MCF 10A (cell line): ENCODE measurements around the gene ZFYVE16. TPM values are rescaled to one million over a fixed set of nuclear protein-coding genes. Genes with fewer than 3 reads are reported as not detected.

Experiments used
- BruUV-seq: library from RNA; stranded (reverse); fragments of 400-500 nt; replicated peaks from 2 replicates; lab custom pipeline; 2021; lab: Mats Ljungman, UMichigan
- CTCF ChIA-PET: fragments of 300-600 bp; sonication (Branson Sonifier 250); formaldehyde crosslinking; extraction: SDS; loops from one replicate; lab custom pipeline; 2021; ENCODE audit warnings: antibody characterized with exemption, inconsistent platforms; lab: Yijun Ruan, JAX
- POLR2A ChIA-PET: fragments of 300-600, 350-650 bp; sonication (Branson Sonifier 250); formaldehyde crosslinking; extraction: SDS; loops from one replicate; lab custom pipeline; 2020; ENCODE audit warnings: antibody characterized with exemption, inconsistent platforms; lab: Yijun Ruan, JAX
- DNase-seq: peaks from one replicate; pipeline ENCODE4 v3.0.0-alpha.2; 2018; ENCODE audit not compliant: unreplicated experiment
- H3K27ac Mint-ChIP-seq: one replicate; pipeline ENCODE4 v1.8.0; 2022; ENCODE audit warnings: mild to moderate bottlenecking, low read depth, mixed read lengths; ENCODE audit not compliant: unreplicated experiment
- H3K27me3 Mint-ChIP-seq: one replicate; pipeline ENCODE4 v1.8.0; 2022; ENCODE audit warnings: mixed read lengths; ENCODE audit not compliant: insufficient read depth, unreplicated experiment
- H3K36me3 Mint-ChIP-seq: one replicate; pipeline ENCODE4 v1.8.0; 2022; ENCODE audit warnings: mild to moderate bottlenecking, moderate library complexity, mixed read lengths; ENCODE audit not compliant: insufficient read depth, unreplicated experiment
- H3K4me1 Mint-ChIP-seq: one replicate; pipeline ENCODE4 v1.8.0; 2022; ENCODE audit warnings: mixed read lengths; ENCODE audit not compliant: insufficient read depth, unreplicated experiment
- H3K4me3 Mint-ChIP-seq: one replicate; pipeline ENCODE4 v1.8.0; 2022; ENCODE audit warnings: mild to moderate bottlenecking, moderate library complexity, mixed read lengths; ENCODE audit not compliant: unreplicated experiment
- H3K9me3 Mint-ChIP-seq: one replicate; pipeline ENCODE4 v1.8.0; 2022; ENCODE audit warnings: mixed read lengths; ENCODE audit not compliant: unreplicated experiment
- intact Hi-C: fragments of 100-400 bp; cut with micrococcal nuclease; formaldehyde crosslinking; loops from 2 replicates; pipeline ENCODE4 v1.14.1; 2022
- total RNA-seq: library from RNA; stranded (reverse); gene quantifications from 2 replicates; pipeline ENCODE4 v1.2.3, GENCODE V29; 2022
- TF ChIP-seq, protein P1 (sequence below): fragments of 200-600 bp; IDR thresholded peaks from one replicate; pipeline ENCODE4 v1.8.0; 2022; ENCODE audit warnings: antibody characterized with exemption, mild to moderate bottlenecking; ENCODE audit not compliant: unreplicated experiment

Gene ZFYVE16
- total RNA-seq, 1 experiment from 2014 or later = 34.8 TPM

DNA sequence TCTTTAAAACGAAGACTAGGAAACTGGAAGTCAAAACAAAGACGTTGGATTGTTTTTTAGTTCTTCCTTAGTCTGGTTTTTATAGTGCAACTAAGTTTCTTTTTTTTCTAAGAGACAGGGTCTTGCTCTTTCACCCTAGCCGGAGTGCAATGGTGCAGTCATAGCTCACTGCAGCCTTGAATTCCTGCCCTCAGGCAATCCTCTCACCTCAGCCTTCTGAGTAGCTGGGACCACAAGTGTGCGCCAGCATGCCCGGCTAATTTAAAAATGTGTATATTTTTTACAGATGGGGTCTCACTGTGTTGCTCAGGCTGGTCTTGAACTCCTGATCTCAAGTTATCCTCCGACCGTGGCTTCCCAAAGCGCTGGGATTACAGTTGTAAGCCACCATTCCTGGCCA, 27.6 kb downstream of the ZFYVE16 start:
- TF ChIP-seq, protein P1, sequence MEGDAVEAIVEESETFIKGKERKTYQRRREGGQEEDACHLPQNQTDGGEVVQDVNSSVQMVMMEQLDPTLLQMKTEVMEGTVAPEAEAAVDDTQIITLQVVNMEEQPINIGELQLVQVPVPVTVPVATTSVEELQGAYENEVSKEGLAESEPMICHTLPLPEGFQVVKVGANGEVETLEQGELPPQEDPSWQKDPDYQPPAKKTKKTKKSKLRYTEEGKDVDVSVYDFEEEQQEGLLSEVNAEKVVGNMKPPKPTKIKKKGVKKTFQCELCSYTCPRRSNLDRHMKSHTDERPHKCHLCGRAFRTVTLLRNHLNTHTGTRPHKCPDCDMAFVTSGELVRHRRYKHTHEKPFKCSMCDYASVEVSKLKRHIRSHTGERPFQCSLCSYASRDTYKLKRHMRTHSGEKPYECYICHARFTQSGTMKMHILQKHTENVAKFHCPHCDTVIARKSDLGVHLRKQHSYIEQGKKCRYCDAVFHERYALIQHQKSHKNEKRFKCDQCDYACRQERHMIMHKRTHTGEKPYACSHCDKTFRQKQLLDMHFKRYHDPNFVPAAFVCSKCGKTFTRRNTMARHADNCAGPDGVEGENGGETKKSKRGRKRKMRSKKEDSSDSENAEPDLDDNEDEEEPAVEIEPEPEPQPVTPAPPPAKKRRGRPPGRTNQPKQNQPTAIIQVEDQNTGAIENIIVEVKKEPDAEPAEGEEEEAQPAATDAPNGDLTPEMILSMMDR = no peak
- CTCF ChIA-PET = no interaction called here
- H3K27me3 Mint-ChIP-seq = no peaks in the 10 kb centered on the region
- H3K27ac Mint-ChIP-seq = peak overlapping the region; percentile 11
- no peaks in the 10 kb centered on the region for H3K9me3 Mint-ChIP-seq
- H3K4me1 Mint-ChIP-seq = no peaks in the 10 kb centered on the region
- peaks cover 45% of the 10 kb centered on the region for H3K36me3 Mint-ChIP-seq
- no peak overlapping the region for H3K4me3 Mint-ChIP-seq
- no TSS peak for BruUV-seq
- DNase-seq = no peak
- intact Hi-C loops = no loop called here
- POLR2A ChIA-PET = no interaction called here

DNA sequence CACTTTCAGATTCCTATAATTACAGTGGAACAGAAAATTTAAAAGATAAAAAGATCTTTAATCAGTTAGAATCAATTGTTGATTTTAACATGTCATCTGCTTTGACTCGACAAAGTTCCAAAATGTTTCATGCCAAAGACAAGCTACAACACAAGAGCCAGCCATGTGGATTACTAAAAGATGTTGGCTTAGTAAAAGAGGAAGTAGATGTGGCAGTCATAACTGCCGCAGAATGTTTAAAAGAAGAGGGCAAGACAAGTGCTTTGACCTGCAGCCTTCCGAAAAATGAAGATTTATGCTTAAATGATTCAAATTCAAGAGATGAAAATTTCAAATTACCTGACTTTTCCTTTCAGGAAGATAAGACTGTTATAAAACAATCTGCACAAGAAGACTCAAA, 29.5 kb downstream of the ZFYVE16 start:
- H3K4me1 Mint-ChIP-seq = no peaks in the 10 kb centered on the region
- CTCF ChIA-PET = no interaction called here
- intact Hi-C loops = no loop called here
- H3K36me3 Mint-ChIP-seq = peaks cover 40% of the 10 kb centered on the region
- no peak overlapping the region for H3K4me3 Mint-ChIP-seq
- no peaks in the 10 kb centered on the region for H3K27me3 Mint-ChIP-seq
- H3K27ac Mint-ChIP-seq = no peak overlapping the region
- no TSS peak for BruUV-seq
- no peak for DNase-seq
- TF ChIP-seq, protein P1 = no peak
- no peaks in the 10 kb centered on the region for H3K9me3 Mint-ChIP-seq
- POLR2A ChIA-PET = no interaction called here

DNA sequence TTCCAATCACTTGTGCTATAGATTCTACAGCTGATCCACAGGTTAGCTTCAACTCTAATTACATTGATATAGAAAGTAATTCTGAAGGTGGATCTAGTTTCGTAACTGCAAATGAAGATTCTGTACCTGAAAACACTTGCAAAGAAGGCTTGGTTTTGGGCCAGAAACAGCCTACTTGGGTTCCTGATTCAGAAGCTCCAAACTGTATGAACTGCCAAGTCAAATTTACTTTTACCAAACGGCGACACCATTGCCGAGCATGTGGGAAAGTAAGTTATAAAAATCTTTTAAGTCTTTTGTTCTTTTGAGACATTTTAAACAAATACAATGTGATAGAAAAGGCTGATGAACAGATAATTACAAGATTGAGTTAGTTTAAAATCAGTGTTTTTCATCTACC, 30.9 kb downstream of the ZFYVE16 start:
- CTCF ChIA-PET = no interaction called here
- Mint-ChIP-seq H3K4me1 (no peaks in the 10 kb centered on the region), H3K27me3 (no peaks in the 10 kb centered on the region), H3K27ac (no peak overlapping the region), H3K4me3 (no peak overlapping the region), H3K36me3 (peaks cover 40% of the 10 kb centered on the region), H3K9me3 (no peaks in the 10 kb centered on the region)
- DNase-seq = no peak
- intact Hi-C loops = no loop called here
- POLR2A ChIA-PET = interaction anchor here (1.2 kb wide), 1 partner anchor 29 kb away, joined by 3 read pairs; no protein-coding TSS in a partner anchor
- no TSS peak for BruUV-seq
- TF ChIP-seq, protein P1 = no peak

DNA sequence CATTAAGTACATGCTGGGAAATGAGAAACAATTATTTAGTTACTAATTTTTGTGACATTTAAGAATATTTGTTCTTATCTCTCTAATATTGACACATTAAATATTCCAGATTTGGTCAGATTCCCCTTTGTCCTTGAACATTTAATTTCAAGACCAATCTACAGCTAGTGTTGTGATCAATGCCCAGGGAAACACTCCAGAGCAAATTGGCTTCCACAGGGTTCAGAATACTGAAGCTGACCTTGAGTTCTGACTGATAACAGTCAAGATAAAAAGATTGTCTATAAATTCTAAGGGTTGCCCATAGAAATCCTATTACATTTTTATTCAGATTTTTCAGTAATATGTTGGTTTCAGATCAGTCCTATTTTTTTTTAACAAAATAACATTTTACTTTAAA, 31.3 kb downstream of the ZFYVE16 start:
- POLR2A ChIA-PET = interaction anchor here (1.2 kb wide), 1 partner anchor 28 kb away, joined by 3 read pairs; no protein-coding TSS in a partner anchor
- BruUV-seq = no TSS peak
- CTCF ChIA-PET = no interaction called here
- Mint-ChIP-seq H3K4me1 (no peaks in the 10 kb centered on the region), H3K36me3 (peaks cover 39% of the 10 kb centered on the region), H3K27me3 (no peaks in the 10 kb centered on the region), H3K27ac (no peak overlapping the region), H3K9me3 (no peaks in the 10 kb centered on the region), H3K4me3 (no peak overlapping the region)
- no peak for DNase-seq
- intact Hi-C loops = no loop called here
- TF ChIP-seq, protein P1 = no peak
